ENCODE data around the gene GDF15.

Gene GDF15

DNA sequence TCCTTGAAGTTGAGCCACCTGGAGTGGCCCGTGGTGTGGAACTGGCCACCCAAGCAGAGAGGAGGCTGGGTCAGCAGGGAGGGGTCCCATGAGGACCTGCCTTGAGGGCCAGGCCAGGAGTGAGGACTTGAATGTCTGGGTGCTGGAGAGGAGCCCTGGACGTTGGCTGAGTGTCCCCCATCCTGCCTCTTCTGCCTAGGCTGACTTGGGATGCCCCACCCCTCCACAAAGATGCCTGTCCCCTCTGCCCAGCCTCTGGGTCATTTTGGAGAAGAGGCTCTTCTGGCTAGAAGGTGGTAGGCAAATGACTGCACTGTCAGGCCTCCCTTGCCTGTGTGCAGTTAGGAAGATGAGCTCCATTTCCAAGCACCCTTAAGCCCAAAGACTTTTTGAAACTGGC, 35.0 kb downstream of the GDF15 start:
- DNase-seq = no peak

DNA sequence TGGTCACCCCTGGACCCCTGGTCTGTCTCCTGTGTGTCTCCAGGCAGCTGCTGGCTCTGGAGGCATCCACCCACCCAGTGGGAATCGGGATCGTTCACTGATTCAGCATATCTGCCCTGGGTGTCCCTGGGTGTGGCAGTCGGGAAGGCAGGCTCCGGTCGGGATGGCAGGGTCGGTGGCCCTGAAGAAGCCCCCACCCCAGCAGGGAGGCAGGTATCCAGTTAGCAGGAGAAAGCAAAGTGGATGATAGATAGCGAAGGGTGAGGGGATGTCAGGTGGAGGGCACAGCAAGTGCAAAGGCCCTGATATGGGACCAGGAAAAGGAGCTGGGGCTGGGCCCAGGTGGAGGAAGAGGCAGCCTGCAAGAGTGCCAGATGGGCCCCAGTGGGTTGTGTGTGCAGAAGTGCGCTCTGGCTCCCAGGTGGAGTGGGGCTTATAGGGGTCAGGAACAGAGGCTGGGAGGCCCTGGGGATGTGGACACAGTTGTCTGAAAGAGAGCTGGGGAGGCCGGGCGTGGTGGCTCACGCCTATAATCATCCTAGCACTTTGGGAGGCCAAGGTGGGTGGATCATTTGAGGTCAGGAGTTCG, 35.5 kb downstream of the GDF15 start:
- no peak for DNase-seq

- no peak for DNase-seq
Measured at GRCh38 chr19:18422530-18423191, 36.7 kb downstream of the GDF15 start.

GRCh38 chr19:18423258-18424020, 37.5 kb downstream of the GDF15 start:
- DNase-seq = no peak

DNA sequence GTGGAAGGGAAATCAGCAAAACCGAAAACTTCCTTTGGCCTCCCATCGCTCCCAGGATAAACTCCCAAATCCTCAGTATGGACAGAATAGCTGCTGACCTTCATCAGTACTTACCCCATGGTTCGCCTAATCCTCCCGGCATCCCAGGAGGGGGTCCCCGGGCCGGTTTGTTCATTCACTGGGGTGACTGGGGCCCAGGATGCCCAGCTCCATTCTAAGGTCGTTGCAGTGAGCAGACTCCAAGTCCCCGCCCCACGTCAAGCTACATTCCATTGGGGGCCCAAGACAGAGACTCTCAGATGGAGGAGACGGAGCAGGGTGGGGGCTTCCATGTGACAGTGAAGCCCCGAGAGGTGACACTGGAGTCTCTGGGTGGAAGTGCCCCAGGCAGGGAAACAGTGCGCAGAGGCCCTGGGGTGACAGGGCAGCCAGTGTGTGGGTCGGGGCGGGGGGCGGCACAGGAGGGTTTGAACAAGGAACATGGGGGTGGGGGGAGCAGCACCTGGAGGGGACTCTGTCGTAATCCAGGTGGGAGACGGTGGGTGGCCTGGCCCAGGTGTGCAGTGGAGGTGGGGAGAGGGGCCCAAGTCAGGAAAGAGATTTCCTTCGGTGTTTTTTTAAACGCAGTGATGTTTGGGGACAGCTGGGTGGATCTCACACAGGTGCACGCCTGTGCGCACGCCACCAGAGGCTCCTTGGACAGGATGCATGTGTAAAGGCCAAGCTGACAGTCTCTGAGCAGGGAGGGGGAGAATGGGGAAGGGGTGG, 38.3 kb downstream of the GDF15 start:
- DNase-seq = no peak

GRCh38 chr19:18424890-18425514, 39.0 kb downstream of the GDF15 start:
- DNase-seq = no peak

GRCh38 chr19:18425515-18426415, 39.8 kb downstream of the GDF15 start:
- no peak for DNase-seq

DNA sequence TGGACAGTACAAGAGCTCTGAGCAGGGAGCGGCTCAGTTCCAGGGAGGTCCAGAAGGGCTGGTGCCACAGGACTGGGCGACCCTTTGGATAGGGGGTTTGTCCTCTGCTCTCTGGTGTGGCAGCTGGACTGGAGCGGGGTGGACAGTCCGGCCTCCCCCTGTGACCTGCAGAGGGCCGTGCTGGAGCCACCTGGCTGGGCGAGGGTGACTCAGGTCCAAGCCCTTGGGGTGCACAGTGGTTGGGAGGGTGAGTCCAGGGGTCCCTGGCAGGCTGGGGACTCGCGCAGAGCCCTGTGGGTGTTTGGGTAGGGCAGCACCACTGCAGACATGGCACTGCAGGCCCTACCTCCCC, 40.4 kb downstream of the GDF15 start:
- no peak for DNase-seq

DNA sequence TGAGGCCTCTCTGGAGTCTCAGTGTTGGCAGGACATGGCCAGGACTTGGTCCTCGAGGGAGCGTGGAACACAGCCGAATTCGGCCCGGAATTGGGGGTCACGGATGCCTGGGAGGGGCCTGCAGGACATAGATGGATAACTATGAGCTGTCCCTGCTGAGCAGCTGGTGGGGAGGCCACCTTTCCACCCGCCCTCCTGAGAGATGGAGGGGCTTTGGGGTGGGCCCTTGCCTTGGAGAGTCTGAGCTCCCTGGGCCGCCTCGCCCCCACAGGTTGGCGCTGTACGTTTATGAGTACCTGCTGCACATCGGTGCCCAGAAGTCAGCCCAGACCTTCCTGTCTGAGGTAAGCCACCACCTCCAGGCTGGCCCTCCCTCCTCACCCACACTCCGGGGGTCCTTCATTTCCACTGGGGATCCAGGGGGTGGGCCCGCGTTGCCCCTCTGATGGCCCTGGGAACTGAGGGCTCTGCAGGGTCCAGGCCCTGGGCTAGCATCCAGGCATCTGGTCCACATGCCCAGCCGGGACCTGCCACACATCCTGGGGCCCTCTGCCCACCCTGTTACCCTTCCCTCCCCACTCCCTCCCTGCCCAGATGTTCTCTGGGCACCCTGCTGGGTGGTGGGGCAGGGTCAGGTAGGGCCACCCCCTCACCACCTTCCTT, 41.3 kb downstream of the GDF15 start:
- no peak for DNase-seq

GRCh38 chr19:18427743-18428113, 41.8 kb downstream of the GDF15 start:
- no peak for DNase-seq

- DNase-seq = no peak
Measured at GRCh38 chr19:18428173-18428786, 42.3 kb downstream of the GDF15 start.

GRCh38 chr19:18428787-18429674, 43.1 kb downstream of the GDF15 start:
- no peak for DNase-seq

DNA sequence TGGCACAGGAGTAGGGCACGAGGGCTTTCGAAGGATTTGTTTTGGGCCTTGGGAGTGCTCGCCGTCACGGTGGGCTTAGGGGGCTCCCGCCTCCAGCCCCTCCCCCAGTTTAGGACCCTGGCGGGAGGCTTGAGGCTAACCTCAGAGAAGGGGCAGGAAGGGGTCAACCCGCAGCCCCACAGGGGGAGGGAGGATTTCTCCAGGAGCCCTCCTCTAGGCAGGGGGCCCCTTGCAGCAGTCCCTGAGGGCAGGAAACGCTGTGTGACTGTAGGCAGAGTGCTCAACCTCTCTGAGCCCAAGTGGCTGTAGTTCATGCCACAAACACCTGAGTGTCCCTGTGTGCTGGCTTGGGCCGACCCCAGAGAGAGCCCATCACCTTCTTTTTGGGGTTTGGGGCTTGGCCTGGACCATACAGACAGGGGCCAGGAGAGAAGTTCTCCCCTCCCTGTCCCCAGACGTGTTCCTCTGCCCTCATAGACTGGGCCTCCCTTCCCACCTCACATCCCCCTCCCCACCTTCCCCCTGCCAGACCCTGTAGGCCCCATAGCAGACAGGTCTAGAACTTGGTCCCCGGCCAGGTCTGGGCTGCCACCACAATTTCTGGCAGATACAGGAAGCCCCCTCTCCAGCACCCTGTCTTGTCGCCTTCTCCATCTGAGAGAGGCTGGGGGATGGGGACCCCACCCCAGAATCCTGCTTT, 43.9 kb downstream of the GDF15 start:
- DNase-seq = no peak

DNA sequence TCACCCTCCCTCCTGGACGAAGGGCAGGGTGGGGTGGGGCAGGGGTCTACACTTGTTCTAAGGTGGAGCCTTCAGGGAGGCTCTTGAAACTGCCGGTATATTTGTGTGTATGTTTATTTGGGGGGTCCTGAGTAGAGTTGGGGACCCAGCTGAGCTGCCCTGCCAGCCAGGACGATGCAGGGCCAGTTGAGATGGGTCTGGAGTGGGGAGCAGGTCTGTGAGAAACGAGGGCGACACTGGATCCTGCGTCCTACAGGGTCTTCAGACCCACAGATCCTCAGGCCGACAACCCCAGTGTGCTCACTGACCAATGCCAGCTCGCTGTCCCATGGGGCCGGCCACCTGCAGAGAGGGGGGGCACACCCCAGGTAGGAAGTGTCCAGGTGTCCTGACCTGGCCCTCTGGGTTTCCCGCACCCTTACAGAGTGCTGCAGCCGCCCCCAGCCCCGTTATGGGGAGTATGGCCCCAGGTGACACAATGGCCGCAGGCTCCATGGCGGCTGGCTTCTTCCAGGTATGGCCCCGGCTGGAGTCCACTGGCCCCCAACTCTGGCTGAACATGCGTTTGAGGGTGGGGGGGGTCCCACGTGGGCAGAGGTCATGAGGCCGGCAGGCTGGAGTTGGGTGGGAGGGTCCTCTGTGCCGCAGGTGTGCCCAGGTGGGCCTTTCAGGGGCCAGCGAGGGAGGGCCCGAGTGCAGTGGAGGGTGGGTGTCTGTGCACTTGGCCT, 44.6 kb downstream of the GDF15 start:
- no peak for DNase-seq

- DNase-seq = no peak
Measured at GRCh38 chr19:18431351-18432197, 45.6 kb downstream of the GDF15 start.

- no peak for DNase-seq
Measured at GRCh38 chr19:18432275-18433014, 46.5 kb downstream of the GDF15 start.
